Right ventricle myocardium superior (tissue), 1 donor: ENCODE results near the gene PRF1. TPM values are rescaled to one million over a fixed set of nuclear protein-coding genes. Genes with fewer than 3 reads are reported as not detected.
A peak's percentile ranks its signal among the peaks of the same experiment; 100 is the strongest.

Source experiments
- ATAC-seq: fragments of 200-7000 bp; cut with Tn5 transposase; one replicate; pipeline ENCODE4 v1.9.1; 2020; ENCODE audit warnings: mild to moderate bottlenecking; ENCODE audit not compliant: poor library complexity
- DNase-seq: peaks from one replicate; pipeline ENCODE4 v3.0.0-alpha.2; 2020
- intact Hi-C: fragments of 100-400 bp; cut with DNase I; formaldehyde crosslinking; loops from one replicate; pipeline ENCODE4 v1.11.2; 2022
- total RNA-seq: library from RNA; stranded (reverse); fragmentation: NEBNext Ultra II Directional; extraction: Animal tissue kit (Norgen Biotek cat#: 25700); gene quantifications from one replicate; pipeline ENCODE4 v1.2.1, GENCODE V29; 2021
- donor health status: DM: no; HTN: yes; CAD: no; lungs with severe emphysema.

The PRF1 gene
- total RNA-seq, 1 donor from 2014 or later: 2.2 TPM

DNA sequence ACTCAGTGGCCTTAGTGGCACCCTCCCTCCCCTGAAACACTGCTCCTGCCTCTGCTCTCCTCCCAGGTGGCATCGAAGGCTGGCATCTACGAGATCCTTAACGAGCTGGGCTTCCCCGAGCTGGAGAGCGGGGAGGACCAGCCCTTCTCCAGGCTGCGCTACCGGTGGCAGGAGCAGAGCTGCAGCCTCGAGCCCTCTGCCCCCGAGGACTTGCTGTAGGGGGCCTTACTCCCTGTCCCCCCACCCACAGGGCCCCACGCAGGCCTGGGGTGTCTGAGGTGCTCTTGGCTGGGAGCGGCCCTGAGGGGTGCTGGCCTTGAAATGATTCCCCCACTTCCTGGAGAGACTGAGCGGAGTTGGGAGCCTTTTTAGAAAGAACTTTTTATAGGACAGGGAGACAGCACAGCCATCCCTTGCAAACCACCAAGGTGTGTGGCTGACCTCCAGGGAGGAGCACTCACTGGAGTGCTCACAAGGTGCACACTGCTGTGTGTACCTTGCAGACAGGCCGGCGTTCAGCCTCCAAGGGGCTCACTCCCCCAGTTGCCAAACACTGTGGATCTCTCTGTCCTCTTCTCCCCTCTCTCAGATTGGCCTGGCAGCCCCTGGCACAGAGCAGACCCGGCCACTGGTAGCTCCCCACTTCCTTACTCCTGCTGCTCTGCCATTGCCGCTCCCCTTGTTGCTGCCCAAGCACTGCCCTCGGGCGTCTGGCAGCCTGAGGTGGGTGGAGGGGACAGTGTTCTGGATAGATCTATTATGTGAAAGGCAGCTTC, 35.8 kb downstream of the PRF1 start:
- intact Hi-C loops: no loop called here
- no peak for DNase-seq
- no peak for ATAC-seq

DNA sequence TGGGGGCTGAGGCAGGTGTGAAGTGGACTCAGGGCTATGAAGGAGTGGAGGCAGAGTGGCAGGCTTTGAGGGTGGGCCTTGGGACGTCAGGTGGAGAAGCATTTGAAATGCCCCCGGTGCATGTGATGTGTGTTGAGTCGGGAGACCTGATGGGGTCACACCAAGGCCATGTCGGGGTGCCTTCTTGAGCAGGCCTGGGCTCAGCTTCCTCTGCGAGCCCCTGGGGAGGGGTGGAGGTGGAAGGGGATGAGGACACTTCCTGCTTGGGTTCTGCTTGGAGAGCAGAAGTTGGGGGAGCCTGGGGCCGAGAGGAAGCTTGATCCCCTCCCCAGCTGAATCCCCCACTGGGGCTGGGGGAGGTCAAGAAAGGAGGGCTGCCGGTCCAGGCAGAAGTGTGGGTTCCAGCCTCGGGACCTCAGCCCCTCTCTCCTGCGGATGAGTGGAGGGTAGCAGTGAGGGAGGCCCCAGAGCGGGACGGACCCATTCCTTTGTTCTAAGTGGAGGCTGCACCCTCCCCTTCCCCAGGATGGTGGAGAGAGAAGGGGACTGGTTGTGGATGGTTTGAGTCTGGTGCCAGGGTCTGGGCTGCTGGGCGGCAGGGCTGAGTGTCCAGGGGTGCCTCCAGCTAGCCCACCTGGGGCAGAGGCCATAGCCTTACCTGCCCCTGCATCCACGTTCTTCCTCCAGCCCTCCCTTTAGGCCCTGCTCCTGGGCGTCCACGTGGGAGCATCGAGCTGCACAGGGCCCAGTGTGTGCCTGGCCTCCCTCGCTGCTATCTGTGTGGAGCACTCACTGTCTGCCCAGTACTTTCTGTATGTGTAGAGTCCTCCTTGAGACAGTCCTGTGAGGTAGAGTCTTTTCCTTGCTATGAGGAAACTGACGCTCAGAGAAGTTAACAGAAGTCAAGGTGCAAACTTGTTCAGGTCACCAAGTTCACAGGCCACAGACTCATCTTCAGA, 36.7 kb downstream of the PRF1 start:
- DNase-seq (no peak), ATAC-seq (no peak)
- intact Hi-C loops: no loop called here

DNA sequence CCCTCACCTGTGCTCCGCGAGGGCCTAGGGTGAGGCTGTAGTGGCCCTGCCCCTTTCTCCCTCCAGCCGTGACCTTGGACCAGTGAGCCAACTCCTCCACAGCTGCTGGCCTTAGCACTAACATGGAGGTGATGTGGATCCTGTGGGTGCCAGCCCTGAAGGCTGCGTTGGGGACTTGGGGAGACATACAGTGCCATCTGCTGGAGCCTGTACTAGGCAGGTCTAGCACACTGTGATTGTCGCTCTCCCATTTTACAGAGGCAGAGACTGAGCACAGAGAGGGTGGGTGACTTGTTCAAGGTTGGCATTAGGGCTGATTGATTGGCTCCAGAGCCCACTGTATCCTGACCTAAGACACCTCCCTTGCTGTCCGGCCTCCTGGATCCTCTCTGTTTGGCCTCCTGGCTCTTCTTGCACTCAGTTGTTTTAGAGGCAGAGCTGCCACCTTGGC, 37.6 kb downstream of the PRF1 start:
- intact Hi-C loops: no loop called here
- no peak for ATAC-seq

DNA sequence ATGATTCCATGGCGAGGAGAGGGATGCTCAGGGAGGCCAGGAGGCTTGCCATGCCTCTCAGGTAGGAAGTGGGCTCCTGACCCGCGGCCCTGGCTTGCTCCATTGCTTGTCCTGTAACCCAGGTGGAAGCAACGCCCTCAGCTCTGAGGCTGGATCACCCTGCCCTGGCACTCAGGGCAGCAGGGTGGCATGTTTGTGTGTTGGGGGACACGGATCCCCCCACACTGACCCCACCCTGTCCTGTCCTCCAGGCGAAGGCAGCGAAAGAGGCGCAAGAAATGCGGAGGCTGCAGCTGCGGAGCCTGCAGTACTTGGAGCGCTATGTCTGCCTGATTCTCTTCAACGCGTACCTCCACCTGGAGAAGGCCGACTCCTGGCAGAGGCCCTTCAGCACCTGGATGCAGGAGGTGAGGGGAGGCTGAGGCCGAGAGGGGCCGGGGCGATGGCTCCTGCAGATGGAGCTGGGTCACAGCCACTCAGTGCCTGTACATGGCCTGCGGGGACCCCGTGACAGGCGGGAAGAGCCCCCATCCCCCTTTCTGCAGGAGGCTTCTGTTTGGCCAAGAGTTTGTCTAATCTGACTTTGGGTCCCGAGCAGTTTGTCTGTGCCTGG, 38.3 kb downstream of the PRF1 start:
- DNase-seq (no peak), ATAC-seq (no peak)
- intact Hi-C loops: no loop called here

More for the DNA sequence above, 37.6 kb downstream of the PRF1 start:
- DNase-seq: no peak

DNA sequence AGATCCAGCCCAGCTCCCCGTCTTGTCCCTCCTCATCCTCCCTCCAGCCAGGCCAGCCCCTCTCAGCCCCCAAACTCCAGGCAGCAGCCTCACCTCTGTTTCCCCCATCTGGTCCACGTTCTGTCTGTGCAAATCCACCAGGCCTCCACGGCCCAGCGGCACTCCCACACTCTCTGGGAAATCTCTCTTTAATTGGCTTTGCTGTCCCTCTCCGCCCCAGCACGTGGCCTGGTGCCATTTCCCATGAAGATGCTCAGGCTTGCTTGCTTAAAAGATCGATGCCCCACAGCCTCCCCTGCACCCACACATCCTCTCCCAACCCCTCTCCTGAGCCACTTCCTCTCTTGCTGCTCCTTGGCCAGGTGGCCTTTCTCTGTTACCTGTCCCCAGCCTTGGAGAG, 39.3 kb downstream of the PRF1 start:
- no peak for DNase-seq
- no peak for ATAC-seq
- intact Hi-C loops: no loop called here

DNA sequence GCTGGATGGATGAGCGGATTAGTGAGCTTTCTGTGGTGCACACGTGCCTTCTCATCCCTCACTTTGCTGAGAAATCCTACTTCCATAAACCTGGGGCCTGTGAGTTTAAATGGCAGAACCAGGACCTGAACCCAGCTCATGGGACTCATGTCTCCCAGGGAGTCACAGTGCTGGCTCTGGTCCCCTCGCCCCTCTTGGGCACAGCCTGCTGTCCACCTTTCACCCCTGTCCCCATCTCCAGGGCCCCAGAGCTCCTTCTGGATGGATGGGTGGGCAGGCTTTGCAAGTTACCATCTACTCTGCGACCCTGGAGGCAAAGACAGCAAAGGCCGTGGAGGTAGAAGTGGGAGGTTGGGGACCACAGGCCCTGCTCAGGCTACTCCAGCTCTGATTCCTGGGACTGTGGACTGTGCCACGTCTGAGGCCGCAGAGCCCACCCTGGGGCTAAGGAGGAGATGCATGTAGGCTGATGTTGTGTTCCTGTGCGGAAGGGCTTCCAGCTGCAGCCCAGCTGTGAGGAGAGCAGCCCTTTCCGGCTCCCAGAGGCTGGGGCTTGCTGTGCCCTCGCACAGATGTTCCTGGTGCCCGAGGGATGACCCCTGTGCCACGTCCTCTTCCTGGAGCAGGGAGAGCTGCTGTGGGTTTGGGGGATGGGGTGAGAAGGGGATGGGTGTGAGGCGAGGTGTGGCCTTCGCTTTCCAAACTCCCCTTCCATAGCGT, 40.3 kb downstream of the PRF1 start:
- no peak for DNase-seq
- intact Hi-C loops: no loop called here
- ATAC-seq: no peak

DNA sequence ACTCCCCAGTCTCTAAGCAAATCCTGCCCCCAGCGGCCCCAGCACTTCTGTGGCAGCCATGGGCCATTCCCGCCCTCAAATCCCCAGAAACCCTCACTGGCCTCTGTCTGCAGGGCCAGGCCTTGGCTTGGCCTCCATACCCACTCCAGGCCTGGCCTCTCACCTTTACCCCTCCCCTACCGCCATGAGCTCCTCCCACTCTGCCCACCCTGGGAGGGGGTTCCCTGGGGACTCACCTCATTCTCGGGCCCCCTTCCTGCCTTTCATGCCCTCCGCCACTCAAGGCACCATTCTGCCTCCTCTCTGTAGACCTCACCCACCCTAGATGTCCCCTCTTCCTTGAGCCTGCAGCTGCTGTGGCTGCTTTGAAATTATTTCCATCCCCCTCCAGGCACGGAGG, 41.0 kb downstream of the PRF1 start:
- intact Hi-C loops: no loop called here
- ATAC-seq (no peak), DNase-seq (no peak)

DNA sequence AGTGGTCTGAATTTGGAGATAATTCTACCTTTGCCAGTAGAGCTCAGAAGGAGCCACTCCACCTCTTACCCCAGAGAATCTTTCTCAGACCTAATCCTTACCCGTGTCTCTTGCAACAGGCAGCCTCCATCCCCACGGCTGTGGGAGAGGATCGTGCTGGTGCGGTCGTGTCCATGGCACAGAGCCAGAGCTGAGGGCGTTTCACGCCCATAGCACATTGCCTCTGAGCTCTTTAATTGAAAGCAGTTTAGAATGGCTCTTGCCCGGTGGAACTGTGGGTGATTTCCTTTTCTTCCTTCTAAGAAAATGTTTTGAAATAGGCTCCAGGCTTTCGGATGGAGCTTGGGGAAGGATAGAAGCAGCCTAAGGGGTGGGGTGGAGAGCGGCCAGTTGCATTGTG, 41.5 kb downstream of the PRF1 start:
- no peak for ATAC-seq
- DNase-seq: peak; percentile 61
- intact Hi-C loops: no loop called here

DNA sequence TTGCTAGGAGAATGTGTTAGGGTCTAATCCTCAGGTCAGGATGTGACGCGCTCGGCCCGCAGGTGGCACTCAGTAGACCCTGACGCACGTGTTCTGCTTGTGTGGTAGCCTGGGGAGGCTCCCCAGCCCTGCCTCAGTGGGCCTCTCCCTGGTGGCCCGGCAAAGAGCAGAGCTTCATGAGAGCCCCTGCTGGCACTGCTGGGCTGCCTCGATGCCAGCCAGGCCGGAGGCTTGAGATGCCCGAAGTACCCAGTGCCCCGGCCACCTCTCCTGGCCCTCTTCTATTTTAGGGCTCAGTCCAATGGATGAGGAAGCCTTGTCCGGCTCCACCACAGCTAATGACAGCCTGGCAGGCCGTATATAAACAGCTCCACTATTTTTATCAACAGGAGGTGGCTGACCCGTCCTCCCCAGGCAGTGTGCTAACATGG, 42.0 kb downstream of the PRF1 start:
- DNase-seq (no peak), ATAC-seq (peak; percentile 69)
- intact Hi-C loops: no loop called here

DNA sequence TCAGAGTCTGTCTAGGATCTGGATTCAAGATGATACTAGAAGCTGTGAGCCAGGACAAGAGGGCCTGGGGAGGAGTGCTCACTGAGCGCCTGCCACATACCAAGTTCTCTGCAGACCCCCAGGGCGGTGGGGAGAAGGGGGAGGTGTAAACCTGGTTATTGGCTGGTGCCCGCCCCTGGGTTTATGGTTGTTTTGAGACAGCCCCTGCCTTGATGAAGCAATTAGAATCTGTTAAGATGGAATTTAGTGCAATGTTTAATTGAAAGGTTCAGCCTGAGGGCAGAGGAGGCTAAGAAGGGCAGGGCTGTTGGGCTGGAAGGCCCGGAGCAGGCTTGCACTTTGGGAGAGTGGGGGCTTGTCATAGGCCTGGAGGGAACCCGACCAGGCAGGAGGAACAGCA, 42.7 kb downstream of the PRF1 start:
- no peak for ATAC-seq
- DNase-seq: no peak
- intact Hi-C loops: loop anchor here (10.0 kb wide), 1 partner anchor 115 kb away; the partner anchor contains the start of gene ADAMTS14

DNA sequence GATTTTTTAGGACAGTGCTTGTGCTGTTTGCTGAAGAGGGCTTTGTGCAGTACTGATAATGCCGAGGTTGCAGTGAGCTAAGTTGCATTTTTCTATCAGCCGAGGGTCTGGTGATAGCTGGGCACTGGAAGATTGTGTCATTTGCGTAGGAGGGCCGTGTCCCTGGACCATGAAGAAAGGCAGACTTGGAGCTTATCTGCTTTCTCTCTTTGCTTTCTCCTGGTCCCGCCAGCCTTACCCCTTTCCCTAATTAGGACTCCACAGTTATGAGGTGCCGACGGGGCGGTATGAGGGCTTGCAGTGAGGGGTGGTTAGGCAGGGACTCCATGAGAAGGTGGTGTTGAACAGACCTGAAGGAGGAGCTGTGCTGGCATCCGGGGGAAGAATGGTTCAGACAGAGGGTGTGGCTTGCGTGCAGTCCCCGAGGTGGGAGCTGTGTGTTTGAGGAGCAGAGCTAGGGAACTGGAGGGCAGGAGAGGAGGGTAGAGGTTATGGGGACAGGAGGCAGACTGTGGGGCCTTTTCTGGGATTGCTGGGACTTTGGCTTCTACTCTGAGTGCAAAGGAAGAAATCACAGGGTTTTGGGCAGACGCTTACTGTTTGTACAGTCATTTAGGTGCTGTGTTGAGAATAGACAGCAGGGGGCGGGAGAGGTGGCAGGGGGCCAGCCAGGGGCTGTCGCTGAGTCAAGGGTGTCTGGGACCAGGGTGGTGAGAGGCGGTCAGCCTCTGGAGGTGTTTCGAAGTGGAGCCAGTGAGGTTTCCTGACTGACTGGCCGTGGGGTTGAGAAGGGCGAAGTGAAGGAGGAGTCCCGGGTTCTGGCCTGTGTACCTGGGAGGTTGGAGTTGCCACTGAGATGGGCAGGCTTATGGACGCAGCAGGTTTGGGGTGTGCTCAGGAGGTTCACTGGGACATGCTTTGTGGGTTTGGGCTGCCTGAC, 43.4 kb downstream of the PRF1 start:
- intact Hi-C loops: loop anchor here (10.0 kb wide), 1 partner anchor 116 kb away; the partner anchor contains the start of gene ADAMTS14
- ATAC-seq (peak; percentile 83), DNase-seq (peak; percentile 77)

DNA sequence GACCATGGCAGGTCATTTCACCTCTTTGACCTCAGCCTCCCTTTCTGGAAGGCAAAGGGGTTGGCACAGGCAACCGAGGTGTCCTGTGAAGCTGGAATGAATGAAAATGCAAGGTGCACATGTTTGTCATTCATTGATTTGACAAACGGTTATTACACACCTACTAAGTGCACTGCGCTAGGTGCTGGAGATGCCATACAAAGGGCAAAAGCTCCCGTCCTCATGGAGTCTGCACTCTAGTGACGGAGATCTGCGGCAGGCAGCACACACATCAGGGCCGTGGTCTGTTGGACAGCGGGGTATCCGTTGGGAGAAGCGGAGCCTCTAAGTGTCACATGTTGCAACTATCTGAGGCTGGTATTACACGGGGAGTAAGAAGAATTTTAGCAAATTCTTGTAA, 44.2 kb downstream of the PRF1 start:
- ATAC-seq (no peak), DNase-seq (no peak)
- intact Hi-C loops: loop anchor here (10.0 kb wide), 1 partner anchor 117 kb away; the partner anchor contains the start of gene ADAMTS14

DNA sequence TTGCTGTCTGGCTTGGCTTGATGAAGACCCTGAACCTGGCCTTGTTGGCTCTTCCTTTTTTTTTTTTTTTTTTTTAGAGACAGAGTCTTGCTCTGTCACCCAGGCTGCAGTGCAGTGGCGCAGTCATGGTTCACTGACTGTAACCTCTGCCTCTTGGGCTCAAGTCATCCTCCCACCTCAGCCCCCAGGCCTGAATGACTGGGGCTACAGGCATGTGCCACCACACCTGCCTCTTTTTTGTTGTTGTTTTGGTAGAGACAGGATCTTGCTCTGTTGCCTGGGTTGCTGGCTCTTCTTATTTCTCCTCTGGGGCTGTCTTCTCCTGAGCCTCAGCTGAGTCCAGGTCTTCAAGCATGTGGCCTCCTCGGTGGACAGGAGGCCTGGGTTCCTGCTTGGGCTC, 44.7 kb downstream of the PRF1 start:
- DNase-seq: no peak
- ATAC-seq: no peak
- intact Hi-C loops: loop anchor here (10.0 kb wide), 1 partner anchor 117 kb away; the partner anchor contains the start of gene ADAMTS14

DNA sequence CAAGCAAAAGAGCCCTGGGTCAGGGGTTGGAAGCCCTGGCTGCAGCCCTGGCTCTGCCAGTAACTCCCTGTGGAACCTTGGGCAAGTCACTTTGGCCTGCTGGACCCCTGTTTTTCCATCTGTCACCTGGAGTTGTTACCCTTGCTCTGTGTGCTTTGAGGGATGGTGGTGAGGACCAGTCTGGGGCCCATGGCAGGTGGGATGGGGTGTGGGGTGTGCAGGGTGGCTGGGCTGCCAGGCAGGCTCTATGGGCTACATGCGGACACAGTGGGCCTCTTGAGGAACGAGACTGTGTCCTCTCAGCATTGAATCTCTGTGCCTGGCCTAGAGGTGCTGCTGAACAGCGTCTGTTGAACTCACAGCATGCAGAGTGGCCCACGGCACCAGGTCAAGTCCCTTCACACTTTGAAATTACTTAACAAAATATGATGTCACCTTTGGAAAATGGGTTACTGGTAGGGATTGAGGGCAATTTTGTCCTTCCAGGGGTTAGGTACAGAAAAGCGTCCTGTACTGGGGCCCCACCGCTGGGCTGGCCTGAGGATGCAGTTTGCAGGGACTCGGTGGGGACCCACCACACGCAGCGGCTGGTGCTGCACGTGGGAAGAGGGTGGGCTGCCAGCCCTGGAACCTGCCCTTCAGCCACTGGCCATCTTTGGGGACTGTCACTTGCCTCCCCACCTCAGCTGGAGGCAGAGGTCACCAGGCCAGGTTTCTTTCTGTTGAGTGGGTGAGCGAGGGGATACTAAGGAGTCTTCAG, 45.3 kb downstream of the PRF1 start:
- ATAC-seq (no peak), DNase-seq (no peak)
- intact Hi-C loops: loop anchor here (10.0 kb wide), 1 partner anchor 118 kb away; the partner anchor contains the start of gene ADAMTS14

DNA sequence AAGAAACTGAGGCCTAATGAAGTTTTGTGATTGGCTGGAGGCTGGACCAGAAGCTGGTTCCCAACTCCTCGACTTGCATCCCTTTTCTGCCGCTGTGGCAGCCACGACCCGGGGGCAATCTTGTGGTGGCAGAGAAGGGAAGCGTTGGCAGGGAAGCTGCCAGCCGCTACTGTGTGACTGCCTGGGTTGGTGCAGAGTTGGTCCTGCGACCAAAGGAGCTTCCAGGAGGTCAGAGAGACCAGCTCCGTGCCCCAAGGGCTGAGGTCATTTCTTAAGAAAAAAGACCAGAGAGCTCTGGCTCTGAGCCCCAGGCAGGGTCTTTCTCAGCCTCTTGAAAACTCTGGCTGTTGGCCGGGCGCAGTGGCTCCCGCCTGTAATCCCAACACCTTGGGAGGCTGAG, 47.2 kb downstream of the PRF1 start:
- ATAC-seq (no peak), DNase-seq (no peak)
- intact Hi-C loops: loop anchor here (10.0 kb wide), 1 partner anchor 119 kb away; the partner anchor contains the start of gene ADAMTS14

DNA sequence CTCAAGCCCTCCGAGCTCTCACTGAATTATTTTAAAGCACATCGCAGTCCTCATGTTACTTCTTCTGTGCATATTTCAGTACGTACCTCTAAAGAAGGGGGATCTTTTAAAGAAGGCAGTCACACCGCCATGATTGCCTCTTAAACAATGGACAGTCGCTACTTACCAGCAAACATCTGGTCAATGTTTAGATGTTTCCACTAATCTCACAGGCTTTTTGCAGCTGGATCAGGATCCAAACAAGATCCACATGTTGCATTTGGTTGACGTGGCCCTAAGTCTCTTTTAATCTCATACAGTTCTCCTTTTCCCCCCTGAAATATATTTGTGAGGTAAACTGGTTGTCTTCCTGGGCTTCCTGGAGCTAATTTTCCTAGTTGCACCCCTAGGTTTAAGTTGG, 50.0 kb downstream of the PRF1 start:
- no peak for ATAC-seq
- DNase-seq: no peak
- intact Hi-C loops: loop anchor here (5.0 to 10.0 kb wide), 2 partner anchors 122 to 330 kb away; partner anchors contain the start of gene ADAMTS14
